NCI-H82 treated with DMSO at 0.1 percent for 48 hours (cell line): Measurements from ENCODE around the gene NAV1.

ENCODE experiments used
- DNase-seq: peaks from one replicate; lab custom pipeline; 2025; ENCODE audit not compliant: unreplicated experiment; lab: John Stamatoyannopoulos, UW

NAV1 gene

DNA sequence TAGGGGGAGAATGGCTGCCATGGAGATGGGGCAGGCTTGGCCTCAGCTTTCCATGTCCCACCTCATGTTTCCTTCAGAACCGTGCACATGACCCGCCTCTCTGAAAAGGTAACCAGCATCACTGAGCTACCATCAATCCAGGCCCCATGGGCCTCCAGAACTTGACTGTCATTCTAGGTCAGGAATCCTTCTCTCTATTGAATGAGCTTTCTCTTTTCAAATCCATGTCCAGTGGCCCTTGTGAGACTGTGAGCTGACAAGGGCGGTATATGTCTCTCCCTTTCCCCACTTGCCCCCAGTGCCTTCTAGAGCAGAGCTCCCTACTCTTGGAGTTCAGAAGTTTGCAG is 36.4 kb upstream of the NAV1 start:
- no peak for DNase-seq

GRCh38 chr1:201503397-201504176 is 35.3 kb upstream of the NAV1 start:
- no peak for DNase-seq

DNA sequence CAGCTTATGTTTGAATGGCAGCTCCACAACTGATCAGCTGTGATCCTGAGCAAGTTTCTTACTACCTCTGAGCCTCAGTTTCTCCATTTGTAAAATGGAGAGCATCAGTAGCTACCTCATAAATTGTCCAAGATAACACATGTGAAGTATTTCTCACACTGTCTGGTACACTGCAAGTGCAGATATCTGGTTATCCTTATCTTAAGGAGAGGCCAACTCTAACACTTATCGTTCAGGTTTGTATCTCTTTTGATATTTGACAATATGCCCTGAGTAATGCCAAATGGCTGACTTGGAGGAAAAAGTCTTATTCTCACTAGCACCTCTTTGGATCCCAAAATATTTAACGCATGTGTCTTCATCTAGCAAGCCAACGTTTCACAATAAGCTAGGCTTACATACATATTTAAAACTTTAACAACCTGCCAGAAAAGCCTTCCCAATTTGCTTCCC is 34.7 kb upstream of the NAV1 start:
- no peak for DNase-seq

DNA sequence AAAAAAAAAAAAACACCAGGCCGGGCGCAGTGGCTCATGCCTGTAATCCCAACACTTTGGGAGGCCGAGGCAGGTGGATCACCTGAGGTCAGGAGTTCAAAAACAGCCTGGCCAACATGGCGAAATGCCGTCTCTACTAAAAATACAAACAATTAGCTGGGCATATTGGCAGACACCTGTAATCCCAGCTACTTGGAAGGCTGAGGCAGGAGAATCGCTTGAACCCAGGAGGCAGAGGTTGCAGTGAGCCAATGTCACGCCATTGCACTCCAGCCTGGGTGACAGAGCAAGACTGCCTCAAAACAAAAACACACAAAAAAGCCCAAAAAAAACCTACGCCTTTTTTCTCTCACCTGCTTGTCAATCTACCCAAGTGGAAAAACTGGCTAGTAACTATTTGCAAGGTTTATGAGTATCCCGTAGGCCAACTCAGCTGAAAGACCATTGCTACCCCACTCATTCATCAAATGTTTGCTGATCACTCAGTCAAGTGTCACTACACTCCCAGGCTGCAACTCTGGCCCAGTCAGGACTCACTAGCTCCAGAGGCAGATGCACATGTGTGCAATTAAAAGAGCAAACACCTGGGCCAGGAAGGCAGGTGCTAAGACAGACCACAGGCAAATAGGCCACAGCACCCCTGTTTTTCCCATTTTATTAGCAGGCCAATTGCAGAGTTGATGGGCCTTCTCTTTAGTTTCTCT is 34.0 kb upstream of the NAV1 start:
- no peak for DNase-seq

GRCh38 chr1:201505503-201505890 is 33.4 kb upstream of the NAV1 start:
- DNase-seq, result no peak

- no peak for DNase-seq
Observed at GRCh38 chr1:201506092-201506491, 32.8 kb upstream of the NAV1 start.

DNA sequence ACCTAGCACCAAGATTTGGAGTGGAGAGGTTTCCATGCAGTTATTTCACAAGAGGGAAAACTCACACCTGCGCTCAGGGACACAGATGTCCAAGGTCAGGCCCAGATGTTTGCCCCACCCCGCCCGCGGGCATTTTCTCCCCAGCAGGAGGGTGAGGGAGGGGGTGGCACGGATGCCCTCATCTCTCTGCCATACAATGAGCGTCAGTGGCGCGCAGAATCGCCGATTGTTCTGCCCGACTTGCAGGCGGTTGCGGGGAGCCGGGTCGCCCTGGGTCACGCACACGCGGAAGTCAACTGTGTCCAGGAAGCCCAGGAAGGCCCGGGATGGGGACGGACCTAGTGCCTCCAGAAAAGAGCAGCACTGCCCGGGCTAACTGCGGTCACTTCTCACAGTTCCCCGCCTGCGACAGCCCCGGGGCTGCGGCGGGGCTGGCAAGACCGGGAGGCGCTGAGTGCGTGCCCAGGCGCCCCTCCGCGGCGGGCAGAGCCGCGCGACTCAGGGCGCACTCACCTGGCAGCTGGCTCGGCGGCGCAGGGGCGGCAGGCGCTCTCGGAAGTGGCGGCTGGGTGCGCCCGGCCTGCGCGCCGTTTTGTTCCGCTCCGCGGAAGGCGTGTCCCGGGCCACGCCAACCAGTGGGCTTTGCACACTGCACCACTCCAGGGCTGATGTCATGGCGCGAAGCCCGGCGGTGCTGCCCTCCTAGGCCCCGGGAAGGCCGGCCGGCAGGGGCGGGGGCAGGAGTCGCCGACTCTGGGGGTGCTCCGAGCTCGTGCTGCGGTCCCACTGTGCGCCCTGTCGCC is 32.2 kb upstream of the NAV1 start, which contains the start of gene CSRP1:
CSRP1 (minus strand) TSS at position 567 of the 803 bp plus-strand sequence. CDS start 10,820 bp downstream, outside the sequence.
- no peak for DNase-seq

DNA sequence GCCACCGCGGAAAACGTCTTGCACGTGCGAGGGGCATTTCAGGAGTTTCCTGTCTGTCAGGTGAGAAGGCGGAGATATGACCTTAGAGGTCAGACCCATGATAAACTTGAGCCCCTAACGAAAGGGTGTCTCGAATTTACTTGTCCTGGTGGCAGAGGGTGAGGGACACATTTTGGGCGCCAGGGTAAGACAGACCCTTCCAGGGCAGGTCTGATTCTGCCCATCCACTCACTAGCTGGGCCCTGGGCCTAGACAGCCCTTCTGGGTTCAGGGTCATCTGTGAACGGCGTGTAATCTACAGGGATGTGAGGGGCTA is 31.6 kb upstream of the NAV1 start:
- DNase-seq, result no peak

GRCh38 chr1:201508809-201509208 is 30.1 kb upstream of the NAV1 start:
- DNase-seq, result no peak

DNA sequence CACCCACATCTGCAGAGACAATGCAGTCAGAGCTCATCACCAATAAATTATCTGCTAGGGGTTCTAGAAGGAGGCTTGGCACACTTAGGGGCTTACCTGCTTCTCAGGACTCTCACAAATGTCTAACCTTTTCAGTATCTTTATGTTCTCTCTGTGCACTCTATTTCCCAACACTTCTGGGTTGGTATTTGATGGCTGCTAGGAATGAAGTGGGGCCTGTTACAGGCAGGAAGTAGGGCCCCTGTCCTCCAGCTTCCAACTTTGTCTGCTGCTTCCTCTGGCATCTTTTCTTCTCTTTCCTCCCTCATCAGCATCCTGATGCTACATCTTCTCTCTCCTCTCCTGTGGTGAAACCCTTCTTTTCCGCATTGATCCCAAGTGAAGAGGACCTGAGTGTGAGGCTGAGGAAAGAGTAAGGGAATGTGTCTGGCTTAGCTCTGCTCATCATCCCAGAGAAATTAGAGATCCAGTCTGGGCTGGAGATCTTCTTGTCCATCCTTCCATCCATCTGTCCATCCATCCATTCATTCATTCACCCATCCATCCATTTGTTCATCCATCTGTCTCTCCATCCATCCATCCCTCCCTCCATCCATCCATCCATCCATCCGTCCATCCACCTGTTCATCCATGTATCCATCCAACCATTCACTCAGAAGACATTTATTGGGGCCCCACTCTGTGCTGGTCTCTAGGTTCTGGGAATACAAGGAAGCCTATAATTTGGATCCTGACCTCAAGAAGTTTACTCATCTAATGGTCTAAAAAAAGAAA is 29.1 kb upstream of the NAV1 start:
- DNase-seq, result no peak

DNA sequence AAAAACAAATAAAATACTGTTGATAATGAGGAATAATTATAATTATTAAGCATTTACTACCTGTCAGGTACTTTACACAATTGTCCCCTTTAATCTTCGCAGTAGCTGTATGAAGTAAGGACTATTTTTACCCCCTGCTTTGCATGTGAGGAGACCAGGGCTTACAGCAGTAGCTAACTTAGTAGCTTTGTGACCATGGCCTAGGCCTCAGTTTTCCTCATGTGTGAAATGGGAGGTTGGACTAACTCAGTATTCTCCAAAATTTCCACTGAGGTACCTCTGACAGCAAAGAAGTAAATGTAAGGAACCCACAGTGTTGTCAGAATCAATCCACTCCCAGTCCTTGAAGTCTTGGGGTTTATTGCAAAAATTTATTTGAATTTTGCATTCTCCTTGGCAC is 28.2 kb upstream of the NAV1 start:
- DNase-seq, result no peak

DNA sequence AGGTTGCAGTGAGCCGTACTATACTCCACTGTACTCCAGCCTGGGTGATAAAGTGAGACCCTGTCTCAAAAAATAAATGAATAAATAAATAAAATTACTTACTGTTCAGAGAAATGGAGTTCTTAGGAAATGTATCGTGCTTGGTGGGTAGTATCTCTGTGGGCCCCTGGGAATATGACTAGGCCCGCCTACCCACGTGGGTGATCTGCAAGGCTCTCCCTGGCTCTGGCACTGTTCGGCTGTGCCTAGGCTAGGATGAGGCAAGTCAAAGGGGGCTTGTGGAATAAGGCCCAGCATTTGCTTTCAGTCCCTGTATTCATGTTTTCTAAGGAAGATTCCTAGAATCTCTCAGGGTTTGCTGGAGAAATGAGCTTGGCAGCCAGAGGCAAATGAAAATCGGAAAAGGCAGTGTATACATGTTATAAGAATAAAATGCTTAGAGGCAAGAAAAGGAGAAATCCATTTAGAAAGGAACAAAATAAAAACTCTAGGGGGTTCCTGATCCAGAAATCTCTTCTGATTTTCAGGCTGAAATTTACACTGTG is 27.5 kb upstream of the NAV1 start:
- no peak for DNase-seq

DNA sequence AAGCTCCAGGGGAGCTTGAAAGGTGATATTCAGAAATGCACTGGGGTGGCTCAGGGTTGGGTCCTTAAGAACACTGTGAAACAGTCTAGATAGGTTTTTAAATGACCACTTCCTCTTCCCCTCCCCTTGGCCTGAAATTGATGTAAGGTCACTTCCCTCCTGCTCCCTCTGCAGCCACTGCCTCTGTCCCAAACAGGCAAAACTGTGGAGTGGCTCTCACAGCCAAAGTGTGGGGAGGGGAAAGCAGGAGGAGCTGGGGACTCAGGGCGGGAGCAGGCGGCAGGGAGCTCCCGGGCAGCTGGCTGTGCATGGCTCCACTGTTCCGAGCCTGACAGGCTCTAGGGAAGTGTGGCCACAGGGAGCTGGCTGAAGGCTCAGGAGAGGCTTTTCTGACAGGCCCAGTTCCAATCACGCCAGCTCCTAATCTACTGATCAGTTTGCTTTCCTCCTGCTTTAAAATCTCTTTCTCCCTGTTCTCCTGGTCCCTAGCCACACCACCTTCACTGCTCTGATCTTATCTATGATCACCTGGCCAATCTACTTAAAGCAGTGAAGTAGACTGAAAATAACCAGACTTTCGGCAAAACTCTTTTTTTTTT is 26.9 kb upstream of the NAV1 start:
- DNase-seq, result no peak

DNA sequence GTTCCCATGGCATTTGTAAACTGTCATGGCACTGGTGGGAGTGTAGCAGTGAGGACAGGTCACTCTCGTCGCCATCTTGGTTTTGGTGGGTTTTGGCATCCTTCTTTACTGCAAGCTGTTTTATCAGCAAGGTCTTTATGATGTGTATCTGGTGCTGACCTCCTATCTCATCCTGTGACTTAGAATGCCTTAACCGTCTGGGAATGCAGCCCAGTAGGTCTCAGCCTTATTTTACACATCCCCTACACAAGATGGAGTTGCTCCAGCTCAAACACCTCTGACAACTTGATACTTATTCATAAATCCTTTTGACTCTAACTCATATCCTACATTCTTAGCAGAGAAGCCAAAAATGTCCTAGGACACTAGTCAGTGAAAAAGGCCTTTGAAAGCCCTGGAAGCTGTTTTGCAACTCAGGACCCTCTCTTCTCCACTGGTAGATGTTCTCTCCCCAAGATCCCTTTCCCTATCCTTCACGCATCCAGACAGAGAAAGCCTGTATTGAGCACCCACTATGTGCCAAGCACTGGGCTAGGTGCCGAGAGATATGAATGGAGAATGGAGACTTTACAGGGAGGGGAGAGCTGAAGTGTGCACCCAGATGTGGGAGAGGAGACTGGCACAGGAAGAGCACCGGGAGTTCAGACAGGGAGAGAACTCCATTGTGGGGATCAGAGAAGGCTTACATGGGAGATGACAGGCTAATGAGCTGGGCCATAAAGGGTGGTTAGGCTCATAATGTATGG is 25.3 kb upstream of the NAV1 start:
- no peak for DNase-seq

- DNase-seq, result no peak
Observed at GRCh38 chr1:201514466-201514865, 24.5 kb upstream of the NAV1 start.

GRCh38 chr1:201515062-201515750 is 23.7 kb upstream of the NAV1 start:
- no peak for DNase-seq

- no peak for DNase-seq
Observed at GRCh38 chr1:201515895-201516294, 23.0 kb upstream of the NAV1 start.

DNA sequence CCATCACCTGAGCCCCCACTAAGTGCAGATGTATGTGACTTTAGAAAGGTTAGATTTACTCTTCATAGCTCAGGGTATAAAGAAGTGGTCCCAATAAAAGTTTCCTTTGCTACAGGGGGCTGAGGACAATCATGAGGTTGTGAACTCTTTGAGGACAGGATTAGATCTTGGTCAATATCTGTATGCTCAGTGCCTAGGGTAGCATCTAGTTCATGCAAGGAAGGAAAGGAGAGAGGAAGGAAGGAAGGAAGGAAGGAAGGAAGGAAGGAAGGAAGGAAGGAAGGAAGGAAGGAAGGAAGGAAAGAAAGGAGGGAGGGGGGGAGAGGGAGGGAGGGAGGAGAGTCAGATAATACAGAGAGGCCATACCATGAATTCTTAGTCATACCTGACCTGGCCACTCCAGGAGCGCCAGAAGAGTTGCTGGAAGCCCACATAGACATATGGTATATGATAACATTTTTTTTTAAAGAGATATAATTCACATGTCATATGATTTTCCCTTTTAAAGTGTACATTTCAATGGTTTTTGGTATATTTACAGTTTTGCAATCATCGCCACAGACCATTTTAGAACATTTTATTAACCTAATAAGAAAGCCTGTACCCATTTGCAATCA is 22.3 kb upstream of the NAV1 start:
- DNase-seq, result no peak

DNA sequence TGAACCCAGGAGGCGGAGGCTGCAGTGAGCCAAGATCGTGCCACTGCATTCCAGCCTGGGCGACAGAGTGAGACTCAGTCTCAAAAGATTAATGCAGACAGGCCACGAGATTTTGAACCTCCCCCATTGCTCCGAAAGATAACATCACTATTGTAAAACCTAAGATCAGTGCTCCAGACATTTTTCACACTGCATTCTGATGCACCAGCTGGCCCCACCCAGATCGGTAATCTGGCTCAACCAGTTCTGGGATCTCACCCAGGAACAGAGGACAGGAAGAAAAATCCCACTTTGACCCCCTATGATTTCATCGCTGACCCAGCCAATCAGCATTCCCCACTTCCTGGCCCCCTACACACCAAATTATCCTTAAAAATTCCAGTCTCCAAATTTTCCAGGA is 21.3 kb upstream of the NAV1 start:
- DNase-seq, result no peak
